HG03196 (cell line): ENCODE data around the gene AKIRIN1.
"Not testable (repeated sequence)": the region's sequence is repeated elsewhere in the genome, so short reads cannot be mapped to it uniquely, and the experiment has no call there.

ENCODE experiments used
- ATAC-seq: cut with Tn5 transposase; IDR thresholded peaks from one replicate; pipeline ENCODE4 v1.9.1; 2021; ENCODE audit not compliant: unreplicated experiment

The AKIRIN1 gene

DNA sequence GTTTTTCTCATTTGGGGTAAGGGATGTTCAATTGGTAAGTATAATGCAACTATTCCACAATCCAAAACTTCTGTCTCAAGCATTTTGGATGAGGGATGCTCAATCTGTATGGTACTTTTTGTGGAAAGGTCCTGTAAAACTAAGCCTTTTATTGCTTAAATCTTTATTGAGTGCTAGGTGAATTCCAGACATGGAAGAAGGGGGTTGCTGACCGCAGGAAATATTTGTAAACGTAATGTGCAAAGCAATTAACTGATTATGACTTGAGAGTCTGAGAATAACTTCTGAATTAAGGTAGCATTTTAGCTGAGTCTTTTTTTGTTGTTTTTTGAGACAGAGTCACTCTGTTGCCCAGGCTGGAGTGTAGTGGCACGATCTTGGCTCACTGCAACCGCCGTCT is 3.1 kb downstream of the AKIRIN1 start:
- ATAC-seq = no peak

DNA sequence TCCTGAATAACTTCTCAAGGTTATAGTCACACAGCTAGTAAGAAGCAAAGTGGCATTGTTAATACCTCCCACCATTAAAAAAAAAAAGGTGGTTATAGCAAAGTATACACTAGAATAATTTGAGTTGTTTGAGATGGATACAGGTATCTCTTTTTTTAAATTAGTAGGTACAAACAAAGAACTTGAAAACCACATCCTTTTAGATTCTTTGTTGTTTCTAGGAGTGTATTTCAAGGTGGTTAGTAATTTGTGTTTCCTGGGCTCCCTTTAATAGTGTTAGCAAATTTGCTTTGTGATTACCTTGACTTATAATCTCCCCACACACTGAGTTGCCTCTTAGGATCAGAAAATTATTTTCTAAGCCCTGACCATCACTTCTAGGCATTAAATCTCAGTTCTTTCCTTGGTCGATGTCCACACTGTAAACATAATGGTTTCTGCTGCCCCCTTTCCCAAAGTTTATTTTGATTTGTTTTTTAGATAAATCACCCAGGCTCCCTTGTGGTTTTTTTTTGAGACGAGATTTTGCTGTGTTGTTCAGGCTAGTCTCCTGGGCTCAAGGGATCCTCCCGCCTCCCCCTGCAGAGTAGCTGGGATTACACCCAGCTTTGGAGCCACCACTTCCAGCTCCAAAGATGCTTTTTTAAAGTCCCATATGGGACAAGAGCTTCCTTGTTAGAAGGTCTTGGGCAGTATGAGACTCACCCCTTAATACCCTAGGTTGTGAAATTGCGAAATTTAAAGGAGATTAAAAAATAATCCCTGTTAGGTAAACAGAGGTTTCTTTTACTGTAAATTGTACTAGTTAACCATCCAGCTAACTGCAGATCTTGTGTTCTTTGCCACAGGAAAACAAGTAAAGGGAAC is 6.2 kb downstream of the AKIRIN1 start:
- no peak for ATAC-seq

- no peak for ATAC-seq
Measured at GRCh38 chr1:38997901-38998190, 6.8 kb downstream of the AKIRIN1 start.

- no peak for ATAC-seq
Measured at GRCh38 chr1:39001516-39002421, 10.7 kb downstream of the AKIRIN1 start.

DNA sequence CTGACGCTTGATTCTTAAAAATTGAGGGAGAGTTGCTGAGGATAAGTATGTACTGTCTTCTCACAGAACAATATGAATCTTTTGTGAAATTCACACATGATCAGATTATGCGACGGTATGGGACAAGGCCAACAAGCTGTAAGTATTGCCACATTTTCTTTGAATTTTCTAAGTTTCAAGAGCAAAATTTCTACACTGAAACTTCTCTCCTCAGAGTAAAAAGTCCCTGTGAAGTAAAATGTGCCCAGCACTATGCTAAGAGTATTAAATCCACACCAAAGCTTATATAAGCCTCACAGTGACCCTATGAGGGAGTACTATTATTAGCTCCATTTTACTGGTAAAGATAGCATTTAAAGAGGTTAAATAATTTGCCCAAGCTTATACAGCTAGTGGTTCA is 12.2 kb downstream of the AKIRIN1 start:
- ATAC-seq = no peak

- ATAC-seq = no peak
Measured at GRCh38 chr1:39003794-39004193, 12.7 kb downstream of the AKIRIN1 start.

DNA sequence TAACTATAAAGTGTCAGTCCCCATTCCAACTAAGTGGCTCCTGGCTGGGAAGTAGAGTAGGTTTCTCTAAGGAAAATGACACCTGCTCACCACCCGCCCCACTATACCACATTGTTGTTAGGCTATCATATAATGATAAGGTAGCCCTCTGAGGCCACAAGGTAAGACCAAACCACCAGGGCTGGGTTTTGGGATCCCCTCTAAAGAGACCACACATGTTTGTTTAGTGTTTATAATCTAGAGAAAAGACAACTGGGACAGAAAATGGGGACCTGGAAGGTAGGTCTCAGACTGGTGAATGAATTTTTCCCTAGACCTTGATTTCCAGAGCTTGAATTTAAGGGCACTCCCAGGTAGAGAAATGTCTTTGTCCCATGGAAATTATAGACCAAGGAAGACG is 15.2 kb downstream of the AKIRIN1 start:
- ATAC-seq = no peak

DNA sequence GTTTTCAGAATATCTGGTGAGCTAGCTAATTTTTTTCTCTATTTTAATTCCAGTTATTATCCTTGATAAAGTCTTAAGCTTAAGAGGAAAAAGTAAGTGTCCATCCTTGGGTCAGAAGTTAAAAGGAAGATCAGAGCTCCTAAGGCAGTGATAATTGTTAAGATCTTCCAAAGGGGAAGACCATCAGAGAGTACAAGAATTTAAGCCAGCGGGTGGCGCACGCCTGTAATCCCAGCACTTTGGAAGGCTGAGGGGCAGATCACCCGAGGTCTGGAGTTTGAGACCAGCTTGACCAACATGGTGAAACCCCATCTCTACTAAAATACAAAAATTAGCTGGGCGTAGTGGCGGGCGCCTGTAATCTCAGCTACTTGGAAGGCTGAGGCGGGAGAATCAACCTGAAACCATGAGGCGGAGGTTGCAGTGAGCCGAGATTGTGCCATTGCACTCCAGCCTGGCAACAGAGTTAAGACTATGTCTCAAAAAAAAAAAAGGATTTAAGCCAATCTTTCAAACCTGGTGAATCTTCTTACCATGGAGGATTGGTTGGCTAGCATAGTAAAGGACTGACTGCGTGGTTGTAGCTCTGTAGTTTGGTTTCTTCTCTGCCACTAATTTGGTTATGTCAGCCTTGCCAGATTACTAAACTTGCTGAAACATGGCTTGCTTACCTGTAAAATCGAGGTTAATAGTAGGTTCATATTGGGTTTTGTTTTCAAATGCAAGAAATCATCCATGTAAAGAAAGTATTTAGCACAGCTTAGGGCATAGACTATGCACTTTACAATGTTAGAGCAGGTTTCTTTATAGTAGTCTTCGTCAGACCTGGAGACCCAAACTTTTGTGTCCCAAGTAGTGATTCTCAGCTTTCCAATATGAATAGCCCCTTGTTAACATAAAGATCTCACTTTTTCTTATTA is 15.9 kb downstream of the AKIRIN1 start:
- ATAC-seq = no peak

DNA sequence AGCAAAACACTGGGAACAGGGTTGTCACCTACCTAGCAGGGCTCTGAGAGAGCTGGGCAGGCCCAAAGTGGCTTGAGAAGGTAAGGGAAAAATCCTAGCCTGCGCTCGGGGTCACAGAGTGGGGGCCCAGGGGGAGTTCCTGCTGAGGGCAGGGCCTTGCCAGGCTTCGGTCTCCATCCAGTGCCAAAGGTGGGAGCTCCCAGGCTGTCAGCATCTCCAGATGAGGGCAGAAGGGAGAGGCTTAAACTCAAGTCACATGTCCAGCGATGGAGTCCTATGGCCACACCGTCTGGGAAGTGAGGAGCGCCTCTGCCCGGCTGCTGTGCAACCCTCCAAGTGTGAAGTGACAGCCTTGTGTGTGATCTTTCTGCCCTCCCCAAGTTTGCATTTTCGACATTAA is 23.9 kb downstream of the AKIRIN1 start:
- not testable (repeated sequence) for ATAC-seq

DNA sequence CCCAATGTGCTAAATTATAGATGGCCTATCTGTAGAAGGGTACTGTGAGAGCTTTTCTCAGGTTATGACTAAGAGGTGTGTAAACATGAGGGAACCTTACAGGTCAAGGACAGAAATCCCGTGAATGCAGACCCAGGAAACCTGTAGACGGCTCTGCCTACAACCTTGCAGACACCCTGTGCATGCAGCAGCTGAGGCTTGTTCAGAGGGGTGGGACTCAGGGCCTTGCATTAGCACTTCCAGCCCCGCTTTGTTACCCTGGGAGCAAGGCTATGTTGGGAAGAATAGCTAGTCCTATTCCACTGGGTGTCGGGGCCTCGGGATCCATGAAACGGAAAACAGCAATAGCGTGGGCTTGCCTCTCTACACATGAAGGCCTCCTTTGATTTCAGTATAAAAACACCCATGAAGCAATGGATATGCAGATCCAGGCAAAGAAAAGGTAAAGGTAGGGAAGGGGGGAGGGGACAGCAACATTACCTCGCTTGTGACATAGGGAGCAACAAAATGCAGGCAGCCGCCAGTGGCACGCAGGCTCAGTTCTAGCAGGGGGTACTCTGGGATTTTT is 25.6 kb downstream of the AKIRIN1 start:
- no peak for ATAC-seq

- no peak for ATAC-seq
Measured at GRCh38 chr1:39017266-39017665, 26.2 kb downstream of the AKIRIN1 start.

GRCh38 chr1:39020494-39020893 is 29.4 kb downstream of the AKIRIN1 start:
- not testable (repeated sequence) for ATAC-seq

DNA sequence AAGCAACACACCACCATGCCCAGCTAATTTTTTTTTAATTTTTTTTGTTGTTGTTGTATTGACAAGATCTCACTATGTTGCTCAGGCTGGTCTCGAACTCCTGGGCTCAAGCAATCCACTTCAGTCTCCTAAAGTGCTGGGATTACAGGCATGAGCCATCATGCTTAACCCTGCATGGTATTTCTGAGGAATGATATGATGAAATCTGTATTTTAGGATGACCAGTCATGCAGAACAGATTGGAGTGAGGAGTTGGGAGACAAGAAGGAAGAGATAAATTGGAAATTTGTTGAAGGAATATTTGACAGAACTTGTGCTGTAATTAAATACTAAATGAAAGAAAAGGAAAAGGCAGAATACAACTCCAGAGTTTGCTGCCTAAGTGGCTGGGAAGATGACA is 30.4 kb downstream of the AKIRIN1 start:
- ATAC-seq = no peak

DNA sequence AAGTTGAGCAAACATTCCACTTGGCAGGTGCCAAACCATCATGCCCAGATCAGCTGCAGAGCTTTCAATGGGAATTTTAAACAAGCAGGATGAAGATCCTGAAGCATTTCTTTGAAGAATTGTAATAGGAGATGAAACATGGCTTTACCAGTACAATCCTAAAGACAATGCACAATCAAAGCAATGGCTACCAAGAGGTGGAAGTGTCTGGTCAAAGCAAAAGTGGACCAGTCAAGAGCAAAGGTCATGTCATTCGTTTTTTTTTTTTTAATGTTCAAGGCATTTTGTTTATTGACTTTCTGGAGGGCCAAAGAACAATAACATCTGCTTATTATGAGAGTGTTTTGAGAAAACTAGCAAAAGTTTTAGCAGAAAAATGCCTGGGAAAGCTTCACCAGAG is 32.1 kb downstream of the AKIRIN1 start:
- no peak for ATAC-seq

GRCh38 chr1:39026051-39026865 is 35.2 kb downstream of the AKIRIN1 start, which contains the start of gene NDUFS5:
NDUFS5 (plus strand) TSS chr1:39026350; CDS start chr1:39028725, 2,375 bp downstream.
- peak; percentile 74 for ATAC-seq

DNA sequence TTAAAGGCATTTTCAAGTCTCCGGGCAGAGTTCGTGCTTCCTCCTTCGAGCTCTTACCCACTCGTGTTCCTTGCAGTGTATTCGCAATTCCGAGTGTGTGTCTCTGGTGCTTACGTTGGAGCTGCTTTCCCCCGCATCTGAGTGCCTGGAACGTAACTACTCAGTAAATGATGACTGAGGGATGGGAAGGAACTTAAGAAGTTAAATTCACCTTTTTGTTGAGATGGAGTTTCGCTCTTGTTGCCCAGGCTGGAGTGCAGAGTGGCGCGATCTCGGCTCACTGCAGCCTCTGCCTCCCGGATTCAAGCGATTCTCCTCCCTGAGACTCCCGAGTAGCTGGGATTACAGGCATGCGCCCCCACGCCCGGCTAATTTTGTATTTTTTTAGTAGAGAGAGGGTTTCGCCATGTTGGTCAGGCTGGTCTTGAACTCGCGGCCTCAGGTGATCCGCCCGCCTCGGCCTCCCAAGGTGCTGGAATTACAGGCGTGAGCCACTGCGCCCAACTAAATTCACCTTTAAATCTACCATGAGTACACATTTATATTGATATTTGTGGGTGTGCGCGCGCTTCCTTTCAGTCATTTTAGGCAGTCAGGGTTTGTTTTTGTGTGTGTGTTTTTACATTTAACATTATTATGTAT is 35.9 kb downstream of the AKIRIN1 start:
- ATAC-seq = no peak

- no peak for ATAC-seq
Measured at GRCh38 chr1:39034114-39034654, 43.1 kb downstream of the AKIRIN1 start.

GRCh38 chr1:39036678-39037077 is 45.6 kb downstream of the AKIRIN1 start:
- no peak for ATAC-seq

GRCh38 chr1:39043513-39043912 is 52.4 kb downstream of the AKIRIN1 start:
- no peak for ATAC-seq
